ENCODE results near the gene SLC24A4. TPM values are rescaled to one million over a fixed set of nuclear protein-coding genes. Genes with fewer than 3 reads are reported as not detected.

SLC24A4 gene
- polyA plus RNA-seq, 1 donor from 2014 or later = 0.17 TPM

DNA sequence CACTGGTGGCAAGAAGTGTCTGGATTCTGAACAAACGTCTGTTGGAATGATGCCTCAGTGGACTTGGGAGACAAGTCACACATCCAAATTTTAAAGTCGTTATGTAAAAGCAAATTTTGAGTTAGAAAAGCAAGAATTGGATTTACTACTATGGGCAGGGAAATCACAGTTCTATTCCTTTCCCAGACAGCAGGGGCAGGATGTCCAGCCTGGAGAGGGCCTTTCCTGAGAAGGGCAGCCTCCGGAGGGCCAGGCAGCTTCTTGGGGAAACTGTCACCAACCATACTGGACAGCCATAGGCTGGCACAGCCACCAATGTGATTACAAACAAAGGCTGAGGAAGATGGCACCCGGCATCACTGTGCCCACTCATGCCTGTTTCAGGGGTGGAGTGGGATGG lies 11.1 kb downstream of the SLC24A4 start:
- H3K27ac ChIP-seq (ENCODE audit: low read length) = no peak overlapping the region
- H3K36me3 ChIP-seq (ENCODE audit: insufficient read depth, low read length) = no peaks in the 10 kb centered on the region
- no peak overlapping the region for H3K4me3 ChIP-seq (ENCODE audit: low read length)
- no peaks in the 10 kb centered on the region for H3K9me2 ChIP-seq (ENCODE audit: insufficient read depth, low read length)
- no peaks in the 10 kb centered on the region for H3K27me3 ChIP-seq (ENCODE audit: insufficient read depth, low read depth, low read length)
- no peaks in the 10 kb centered on the region for H3F3A ChIP-seq (ENCODE audit: insufficient read depth, low read length, poor library complexity, severe bottlenecking)
- no peaks in the 10 kb centered on the region for H3K79me2 ChIP-seq (replicated peaks; ENCODE audit: insufficient read depth, low read length)
- H3K9ac ChIP-seq (ENCODE audit: low read length) = no peak overlapping the region
- no peaks in the 10 kb centered on the region for H3K9me3 ChIP-seq (ENCODE audit: low read length)
- TF ChIP-seq MXI1 (conservative IDR thresholded peaks at IDR 0.05; ENCODE audit: poor library complexity, severe bottlenecking) (no peak), CTCF (IDR thresholded peaks at IDR 0.05; ENCODE audit: poor library complexity, severe bottlenecking) (no peak), RAD21 (conservative IDR thresholded peaks at IDR 0.05) (no peak), TAF1 (IDR thresholded peaks at IDR 0.05; ENCODE audit: low read depth) (no peak), SMC3 (conservative IDR thresholded peaks at IDR 0.05; ENCODE audit: poor library complexity) (no peak), POLR2AphosphoS5 (IDR thresholded peaks at IDR 0.05) (no peak), EZH2 (IDR thresholded peaks at IDR 0.05; ENCODE audit: borderline replicate concordance, insufficient read depth, low read length, poor library complexity, severe bottlenecking) (no peak), EP300 (conservative IDR thresholded peaks at IDR 0.05; ENCODE audit: poor library complexity, severe bottlenecking) (no peak)
- TF ChIP-seq, protein P1, sequence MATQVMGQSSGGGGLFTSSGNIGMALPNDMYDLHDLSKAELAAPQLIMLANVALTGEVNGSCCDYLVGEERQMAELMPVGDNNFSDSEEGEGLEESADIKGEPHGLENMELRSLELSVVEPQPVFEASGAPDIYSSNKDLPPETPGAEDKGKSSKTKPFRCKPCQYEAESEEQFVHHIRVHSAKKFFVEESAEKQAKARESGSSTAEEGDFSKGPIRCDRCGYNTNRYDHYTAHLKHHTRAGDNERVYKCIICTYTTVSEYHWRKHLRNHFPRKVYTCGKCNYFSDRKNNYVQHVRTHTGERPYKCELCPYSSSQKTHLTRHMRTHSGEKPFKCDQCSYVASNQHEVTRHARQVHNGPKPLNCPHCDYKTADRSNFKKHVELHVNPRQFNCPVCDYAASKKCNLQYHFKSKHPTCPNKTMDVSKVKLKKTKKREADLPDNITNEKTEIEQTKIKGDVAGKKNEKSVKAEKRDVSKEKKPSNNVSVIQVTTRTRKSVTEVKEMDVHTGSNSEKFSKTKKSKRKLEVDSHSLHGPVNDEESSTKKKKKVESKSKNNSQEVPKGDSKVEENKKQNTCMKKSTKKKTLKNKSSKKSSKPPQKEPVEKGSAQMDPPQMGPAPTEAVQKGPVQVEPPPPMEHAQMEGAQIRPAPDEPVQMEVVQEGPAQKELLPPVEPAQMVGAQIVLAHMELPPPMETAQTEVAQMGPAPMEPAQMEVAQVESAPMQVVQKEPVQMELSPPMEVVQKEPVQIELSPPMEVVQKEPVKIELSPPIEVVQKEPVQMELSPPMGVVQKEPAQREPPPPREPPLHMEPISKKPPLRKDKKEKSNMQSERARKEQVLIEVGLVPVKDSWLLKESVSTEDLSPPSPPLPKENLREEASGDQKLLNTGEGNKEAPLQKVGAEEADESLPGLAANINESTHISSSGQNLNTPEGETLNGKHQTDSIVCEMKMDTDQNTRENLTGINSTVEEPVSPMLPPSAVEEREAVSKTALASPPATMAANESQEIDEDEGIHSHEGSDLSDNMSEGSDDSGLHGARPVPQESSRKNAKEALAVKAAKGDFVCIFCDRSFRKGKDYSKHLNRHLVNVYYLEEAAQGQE (IDR thresholded peaks at IDR 0.05; ENCODE audit: borderline replicate concordance) = no peak
- H2AFZ ChIP-seq (ENCODE audit: low read depth, low read length) = no peak overlapping the region
- H3K4me2 ChIP-seq (ENCODE audit: low read length) = no peak overlapping the region
- no peaks in the 10 kb centered on the region for H4K20me1 ChIP-seq (ENCODE audit: insufficient read depth)

DNA sequence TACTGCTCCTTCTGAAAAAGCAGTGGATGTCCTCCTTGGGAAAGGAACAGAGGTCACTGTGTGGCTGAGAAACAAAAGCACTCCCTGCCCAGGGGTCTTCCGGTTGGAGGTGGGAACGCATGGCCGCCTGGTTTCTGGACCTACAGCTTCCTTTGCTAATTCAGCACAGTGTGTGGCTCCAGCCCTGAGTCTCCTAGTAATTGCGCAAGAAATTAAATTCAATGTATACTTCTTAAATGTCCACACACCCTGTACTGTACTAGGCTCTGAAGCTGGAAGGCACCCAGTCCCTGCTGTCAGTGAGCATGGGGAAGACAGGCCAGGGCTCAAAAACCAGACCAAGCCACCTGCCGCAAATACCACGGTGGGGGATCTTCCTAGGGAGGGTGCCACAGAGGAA lies 13.4 kb downstream of the SLC24A4 start:
- H3K79me2 ChIP-seq (replicated peaks; ENCODE audit: insufficient read depth, low read length) = no peaks in the 10 kb centered on the region
- no peak overlapping the region for H3K4me2 ChIP-seq (ENCODE audit: low read length)
- no peak overlapping the region for H3K27ac ChIP-seq (ENCODE audit: low read length)
- H3K36me3 ChIP-seq (ENCODE audit: insufficient read depth, low read length) = no peaks in the 10 kb centered on the region
- H3K9ac ChIP-seq (ENCODE audit: low read length) = no peak overlapping the region
- no peaks in the 10 kb centered on the region for H3K27me3 ChIP-seq (ENCODE audit: insufficient read depth, low read depth, low read length)
- H2AFZ ChIP-seq (ENCODE audit: low read depth, low read length) = no peak overlapping the region
- TF ChIP-seq RAD21 (conservative IDR thresholded peaks at IDR 0.05) (no peak), POLR2AphosphoS5 (IDR thresholded peaks at IDR 0.05) (no peak), SMC3 (conservative IDR thresholded peaks at IDR 0.05; ENCODE audit: poor library complexity) (no peak), MXI1 (conservative IDR thresholded peaks at IDR 0.05; ENCODE audit: poor library complexity, severe bottlenecking) (no peak), EP300 (conservative IDR thresholded peaks at IDR 0.05; ENCODE audit: poor library complexity, severe bottlenecking) (no peak), EZH2 (IDR thresholded peaks at IDR 0.05; ENCODE audit: borderline replicate concordance, insufficient read depth, low read length, poor library complexity, severe bottlenecking) (no peak), TAF1 (IDR thresholded peaks at IDR 0.05; ENCODE audit: low read depth) (no peak), CTCF (IDR thresholded peaks at IDR 0.05; ENCODE audit: poor library complexity, severe bottlenecking) (no peak)
- TF ChIP-seq, protein P1 (IDR thresholded peaks at IDR 0.05; ENCODE audit: borderline replicate concordance) = no peak
- no peaks in the 10 kb centered on the region for H4K20me1 ChIP-seq (ENCODE audit: insufficient read depth)
- H3K9me2 ChIP-seq (ENCODE audit: insufficient read depth, low read length) = no peaks in the 10 kb centered on the region
- no peaks in the 10 kb centered on the region for H3K9me3 ChIP-seq (ENCODE audit: low read length)
- H3K4me3 ChIP-seq (ENCODE audit: low read length) = no peak overlapping the region
- no peaks in the 10 kb centered on the region for H3F3A ChIP-seq (ENCODE audit: insufficient read depth, low read length, poor library complexity, severe bottlenecking)

Data from neural cell (in vitro differentiated cells).